GM23248 (cell line): ENCODE measurements around the gene TEX9. TPM values are rescaled to one million over a fixed set of nuclear protein-coding genes. Genes with fewer than 3 reads are reported as not detected.

ENCODE experiments used
- DNase-seq: peaks from one replicate; pipeline ENCODE4 v3.0.0-alpha.2; 2015
- H2AFZ ChIP-seq: fragments of 200-600 bp; sonication (generic); 2 replicates; pipeline ENCODE4 v1.6.1; 2016; ENCODE audit warnings: antibody characterized with exemption
- H3F3A ChIP-seq: fragments of 200-600 bp; sonication (generic); 2 replicates; pipeline ENCODE4 v1.6.1; 2016; ENCODE audit warnings: mild to moderate bottlenecking, antibody characterized with exemption, mixed run types; ENCODE audit not compliant: insufficient read depth
- H3K27ac ChIP-seq: fragments of 200-600 bp; sonication (generic); 2 replicates; pipeline ENCODE4 v1.5.1; 2016; ENCODE audit warnings: mild to moderate bottlenecking
- H3K27me3 ChIP-seq: fragments of 200-600 bp; sonication (generic); replicated peaks from 2 replicates; pipeline ENCODE4 v1.6.1; 2016; ENCODE audit warnings: mild to moderate bottlenecking; ENCODE audit not compliant: insufficient read depth
- H3K36me3 ChIP-seq: fragments of 200-600 bp; sonication (generic); 2 replicates; pipeline ENCODE4 v1.6.1; 2016; ENCODE audit warnings: low read depth, mild to moderate bottlenecking
- H3K4me1 ChIP-seq: fragments of 200-600 bp; sonication (generic); 2 replicates; pipeline ENCODE4 v1.6.1; 2016; ENCODE audit warnings: mild to moderate bottlenecking; ENCODE audit not compliant: insufficient read depth
- H3K4me2 ChIP-seq: fragments of 200-600 bp; sonication (generic); one replicate; pipeline ENCODE4 v1.6.1; 2016; ENCODE audit warnings: mild to moderate bottlenecking; ENCODE audit not compliant: unreplicated experiment
- H3K4me3 ChIP-seq: fragments of 200-600 bp; sonication (generic); 2 replicates; pipeline ENCODE4 v1.5.1; 2016; ENCODE audit warnings: mild to moderate bottlenecking
- H3K79me2 ChIP-seq: fragments of 200-600 bp; sonication (generic); 2 replicates; pipeline ENCODE4 v1.6.1; 2016; ENCODE audit warnings: mild to moderate bottlenecking; ENCODE audit not compliant: insufficient read depth
- H3K9ac ChIP-seq: fragments of 200-600 bp; sonication (generic); 2 replicates; pipeline ENCODE4 v1.6.1; 2016; ENCODE audit warnings: mild to moderate bottlenecking
- H3K9me2 ChIP-seq: fragments of 200-600 bp; sonication (generic); 2 replicates; pipeline ENCODE4 v1.6.1; 2016; ENCODE audit warnings: mixed run types, mild to moderate bottlenecking, moderate library complexity; ENCODE audit not compliant: insufficient read depth
- H3K9me3 ChIP-seq: fragments of 200-600 bp; sonication (generic); one replicate; pipeline ENCODE4 v1.6.1; 2017; ENCODE audit warnings: low read depth
- H4K20me1 ChIP-seq: fragments of 200-600 bp; sonication (generic); 2 replicates; pipeline ENCODE4 v1.6.0; 2016; ENCODE audit not compliant: insufficient read depth
- EZH2 ChIP-seq: fragments of 200-600 bp; sonication (generic); IDR thresholded peaks from 2 replicates; pipeline ENCODE4 v1.6.1; 2018; ENCODE audit warnings: antibody characterized with exemption, mild to moderate bottlenecking; ENCODE audit not compliant: insufficient read depth, poor library complexity, severe bottlenecking
- EZH2phosphoT487 ChIP-seq: fragments of 200-600 bp; sonication (generic); IDR thresholded peaks from 2 replicates; pipeline ENCODE4 v1.6.1; 2018; ENCODE audit warnings: antibody characterized with exemption, moderate library complexity, mild to moderate bottlenecking, low read depth; ENCODE audit not compliant: insufficient read depth
- WGBS, 2 experiments: methylation state at CpG; one replicate each; pipeline ENCODE4 v1.1.6; 2015 to 2017; ENCODE audit warnings: low lambda C conversion rate in 2 of 2, low coverage in 1 of 2; ENCODE audit errors: missing lambda C conversion rate in 2 of 2; 5-methylcytosine and 5-hydroxymethylcytosine counted together
- in situ Hi-C: fragments of 300-500 bp; cut with MboI; formaldehyde crosslinking; loops from 2 replicates; pipeline ENCODE4 v1.15.0; 2020
- polyA plus RNA-seq: library from polyadenylated mRNA; unstranded; fragments of >200 nt; fragmentation: Nextera tagmentation; extraction: Ambion mirVana; gene quantifications from 2 replicates; pipeline ENCODE4 v1.2.1, GENCODE V29; 2016
- total RNA-seq: library from RNA; depleted of rRNA; stranded (reverse); fragments of >200 nt; shearing (Covaris generic); gene quantifications from 2 replicates; pipeline ENCODE4 v1.2.3, GENCODE V29; 2014

The TEX9 gene
- total and polyA plus RNA-seq, 2 experiments from 2014 or later = 3.5 to 4.3 TPM

DNA sequence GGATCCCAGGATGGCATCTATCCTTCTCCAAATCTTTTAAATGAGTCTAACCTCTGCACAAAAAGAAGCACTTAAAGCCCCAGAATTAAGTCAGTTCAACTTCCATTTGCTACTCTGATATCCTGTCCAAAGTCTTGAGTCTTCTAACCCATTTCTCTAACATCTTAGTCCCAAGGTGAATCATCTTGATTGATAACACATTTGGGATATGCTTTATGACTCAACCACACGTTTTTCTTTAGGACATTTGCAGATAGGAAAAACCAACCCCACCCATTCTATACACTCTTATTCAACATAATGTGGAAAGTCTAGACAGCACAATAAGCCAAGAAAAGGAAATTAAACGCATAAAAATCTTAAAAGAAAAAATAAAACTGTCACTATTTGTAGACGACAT, 18.8 kb upstream of the TEX9 start:
- Histone ChIP-seq H2AFZ (no peak overlapping the region), H3K9ac (no peak overlapping the region), H3K9me2 (no peaks in the 10 kb centered on the region), H3K36me3 (no peaks in the 10 kb centered on the region), H3K9me3 (no peaks in the 10 kb centered on the region), H3K79me2 (no peaks in the 10 kb centered on the region), H3K27me3 (no peaks in the 10 kb centered on the region), H3K4me1 (no peaks in the 10 kb centered on the region), H3F3A (no peaks in the 10 kb centered on the region), H3K4me2 (no peak overlapping the region), H3K4me3 (no peak overlapping the region), H3K27ac (no peak overlapping the region), H4K20me1 (no peaks in the 10 kb centered on the region)
- TF ChIP-seq EZH2phosphoT487 (no peak), EZH2 (no peak)
- in situ Hi-C loops = no loop called here
- WGBS, 2 experiments = 47 to 51% methylated on average over 3 of the region's 3 CpGs
- DNase-seq = no peak

DNA sequence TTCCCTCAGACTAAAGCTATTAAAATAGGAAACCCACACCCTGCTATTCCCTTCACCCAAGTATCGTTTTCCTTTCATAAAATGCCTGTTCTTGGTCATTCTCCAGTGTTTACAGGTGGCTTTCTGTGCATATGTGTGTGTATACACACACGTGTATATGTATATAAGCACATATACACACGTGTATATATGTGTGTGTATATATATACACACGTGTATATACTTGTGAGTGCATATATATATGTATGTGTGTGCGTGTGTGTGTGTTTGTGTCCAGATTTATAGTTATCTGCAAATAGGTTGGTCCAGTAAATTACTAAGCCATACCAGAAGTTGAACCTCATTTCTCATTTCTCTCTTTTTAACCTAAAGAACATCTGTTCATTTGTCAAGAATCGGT, 15.7 kb upstream of the TEX9 start:
- H3K27me3 ChIP-seq = no peaks in the 10 kb centered on the region
- DNase-seq = no peak
- H3K9me3 ChIP-seq = no peaks in the 10 kb centered on the region
- WGBS, 2 experiments = 44 to 47% methylated on average over 6 of the region's 6 CpGs
- H3K36me3 ChIP-seq = no peaks in the 10 kb centered on the region
- H3K4me1 ChIP-seq = peaks cover 17% of the 10 kb centered on the region
- H3K9ac ChIP-seq = no peak overlapping the region
- H3K27ac ChIP-seq = no peak overlapping the region
- H3K4me3 ChIP-seq = no peak overlapping the region
- H2AFZ ChIP-seq = no peak overlapping the region
- no peak overlapping the region for H3K4me2 ChIP-seq
- no peaks in the 10 kb centered on the region for H4K20me1 ChIP-seq
- no peaks in the 10 kb centered on the region for H3K9me2 ChIP-seq
- H3F3A ChIP-seq = no peaks in the 10 kb centered on the region
- in situ Hi-C loops = no loop called here
- no peaks in the 10 kb centered on the region for H3K79me2 ChIP-seq
- TF ChIP-seq EZH2 (no peak), EZH2phosphoT487 (no peak)

DNA sequence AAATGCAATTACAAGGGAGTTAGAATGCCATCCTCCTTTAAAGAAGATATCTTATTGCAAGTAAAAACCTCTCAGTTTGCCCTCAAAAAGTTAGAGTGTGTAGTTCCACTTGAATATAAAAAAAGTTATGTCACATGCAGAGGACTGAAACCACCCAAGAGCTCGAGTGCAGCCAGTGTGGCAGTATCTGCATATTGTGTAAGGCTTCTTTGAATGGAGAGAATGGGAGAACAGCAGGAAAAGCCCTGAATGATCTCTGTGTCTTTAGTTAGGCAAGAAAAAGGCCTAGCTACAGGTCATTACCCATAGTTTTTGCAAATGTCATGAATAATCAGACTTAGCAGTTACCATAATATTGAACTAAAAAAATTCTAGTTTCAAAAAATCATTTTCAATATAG, 13.9 kb upstream of the TEX9 start:
- in situ Hi-C loops = no loop called here
- Histone ChIP-seq H3K79me2 (no peaks in the 10 kb centered on the region), H3K9me3 (no peaks in the 10 kb centered on the region), H2AFZ (no peak overlapping the region), H3K9me2 (no peaks in the 10 kb centered on the region), H3K4me1 (peaks cover 22% of the 10 kb centered on the region), H3K4me3 (no peak overlapping the region), H3K9ac (no peak overlapping the region), H3K4me2 (no peak overlapping the region), H3K36me3 (no peaks in the 10 kb centered on the region), H3F3A (peaks cover 4% of the 10 kb centered on the region; the same call in 1 of the 2 replicates), H3K27ac (no peak overlapping the region), H4K20me1 (no peaks in the 10 kb centered on the region), H3K27me3 (no peaks in the 10 kb centered on the region)
- TF ChIP-seq EZH2phosphoT487 (no peak), EZH2 (no peak)
- DNase-seq = no peak
- WGBS, 2 experiments = 4 to 13% methylated on average over 1 of the region's 1 CpG

DNA sequence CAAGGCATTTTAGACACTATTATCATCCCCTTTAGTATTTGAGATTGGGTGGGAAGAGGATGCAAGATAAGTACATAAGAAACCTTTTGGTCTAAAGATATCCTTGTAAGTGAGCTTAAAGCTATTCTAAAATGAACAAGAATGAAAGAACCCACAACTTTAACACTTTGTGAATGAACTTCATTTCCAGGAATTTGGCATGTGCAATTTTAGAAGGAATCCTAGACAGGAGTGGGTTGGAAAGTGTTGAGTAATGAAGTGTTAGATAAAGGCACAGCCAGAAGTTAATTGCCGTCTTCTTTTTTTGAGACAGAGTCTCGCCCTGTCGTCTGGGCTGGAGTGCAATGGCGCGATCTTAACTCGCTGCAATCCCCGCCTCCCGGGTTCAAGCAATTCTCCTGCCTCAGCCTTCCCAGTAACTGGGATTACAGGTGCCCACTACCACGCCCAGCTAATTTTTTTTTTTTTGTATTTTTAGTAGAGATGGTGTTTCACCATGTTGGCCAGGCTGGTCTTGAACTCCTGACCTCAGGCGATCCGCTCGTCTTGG, 13.2 kb upstream of the TEX9 start:
- WGBS, 2 experiments = 86% methylated on average over 12 of the region's 12 CpGs
- Histone ChIP-seq H3K9me2 (no peaks in the 10 kb centered on the region), H3K27me3 (no peaks in the 10 kb centered on the region), H3K4me3 (no peak overlapping the region), H3K9me3 (no peaks in the 10 kb centered on the region), H3K79me2 (no peaks in the 10 kb centered on the region), H3K4me2 (no peak overlapping the region), H4K20me1 (no peaks in the 10 kb centered on the region), H3K4me1 (peaks cover 28% of the 10 kb centered on the region), H3K27ac (no peak overlapping the region), H2AFZ (no peak overlapping the region), H3K36me3 (no peaks in the 10 kb centered on the region), H3K9ac (no peak overlapping the region), H3F3A (peaks cover 11% of the 10 kb centered on the region; the same call in 1 of the 2 replicates)
- no peak for TF ChIP-seq EZH2phosphoT487
- DNase-seq = no peak
- in situ Hi-C loops = no loop called here

DNA sequence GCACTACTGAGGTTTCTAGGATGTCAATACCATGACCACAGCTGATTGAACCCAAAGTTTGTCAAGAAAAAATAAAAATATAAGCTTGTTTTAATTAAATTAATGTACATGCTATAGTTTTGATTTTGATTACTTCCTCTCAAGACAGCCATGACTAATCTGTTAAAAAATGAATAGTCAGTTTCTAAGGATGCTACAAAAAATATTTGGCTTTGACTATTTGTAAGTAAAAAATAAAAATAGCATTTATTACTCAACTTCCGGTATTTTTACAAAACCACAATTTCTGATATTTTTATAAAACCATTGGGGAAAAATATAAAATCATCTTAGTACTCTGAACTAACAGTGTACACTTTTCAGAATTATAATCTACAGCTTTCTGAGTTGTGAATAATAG, 12.1 kb upstream of the TEX9 start:
- Histone ChIP-seq H3F3A (peaks cover 11% of the 10 kb centered on the region; the same call in 1 of the 2 replicates), H3K79me2 (no peaks in the 10 kb centered on the region), H3K4me3 (no peak overlapping the region), H3K27ac (peak overlapping the region; percentile 22; the same call in 1 of the 2 replicates), H2AFZ (0 out of 2 replicates have a peak overlapping the region, but pooled peaks have one; percentile 49), H4K20me1 (no peaks in the 10 kb centered on the region), H3K36me3 (no peaks in the 10 kb centered on the region), H3K9me3 (no peaks in the 10 kb centered on the region), H3K9ac (no peak overlapping the region), H3K27me3 (no peaks in the 10 kb centered on the region), H3K9me2 (no peaks in the 10 kb centered on the region), H3K4me1 (peaks cover 31% of the 10 kb centered on the region), H3K4me2 (peak overlapping the region; percentile 44)
- in situ Hi-C loops = no loop called here
- TF ChIP-seq EZH2 = no peak
- TF ChIP-seq EZH2phosphoT487 = no peak
- DNase-seq = peak; percentile 44
- 16 to 18% methylated on average over 1 of the region's 1 CpG for WGBS, 2 experiments
